Stimulated activated CD4-positive, alpha-beta T cell treated with anti-CD3 and anti-CD28 coated beads, Interleukin-15, amount 100 ng/mL, for 1 hour (primary cell): ENCODE results near the gene ANO2.
"Not testable (repeated sequence)": the region's sequence is repeated elsewhere in the genome, so short reads cannot be mapped to it uniquely, and the experiment has no call there.

ENCODE experiments used
- DNase-seq, 2 donors: peaks; one replicate each; pipeline ENCODE4 v3.0.0-alpha.2; 2020; ENCODE audit warnings: low read depth in 1 of 2, low spot score in 1 of 2

The ANO2 gene

GRCh38 chr12:5830111-5830510 is 114.9 kb downstream of the ANO2 start:
- no peak for DNase-seq

GRCh38 chr12:5827591-5827990 is 117.5 kb downstream of the ANO2 start:
- DNase-seq = no peak

- not testable (repeated sequence) for DNase-seq
Measured at GRCh38 chr12:5825761-5826160, 119.3 kb downstream of the ANO2 start.

- not testable (repeated sequence) for DNase-seq
Measured at GRCh38 chr12:5818877-5819276, 126.2 kb downstream of the ANO2 start.

- no peak for DNase-seq
Measured at GRCh38 chr12:5817246-5817645, 127.8 kb downstream of the ANO2 start.

- no peak for DNase-seq
Measured at GRCh38 chr12:5809586-5809985, 135.5 kb downstream of the ANO2 start.

- no peak for DNase-seq
Measured at GRCh38 chr12:5808981-5809380, 136.1 kb downstream of the ANO2 start.

- no peak for DNase-seq
Measured at GRCh38 chr12:5807514-5808219, 137.4 kb downstream of the ANO2 start.

GRCh38 chr12:5807090-5807414 is 138.0 kb downstream of the ANO2 start:
- no peak for DNase-seq

GRCh38 chr12:5806371-5807089 is 138.5 kb downstream of the ANO2 start:
- DNase-seq = no peak

- no peak for DNase-seq
Measured at GRCh38 chr12:5803532-5803931, 141.5 kb downstream of the ANO2 start.

GRCh38 chr12:5798242-5799015 is 146.6 kb downstream of the ANO2 start:
- no peak for DNase-seq

GRCh38 chr12:5797661-5798060 is 147.4 kb downstream of the ANO2 start:
- no peak for DNase-seq

- DNase-seq = no peak
Measured at GRCh38 chr12:5796959-5797225, 148.2 kb downstream of the ANO2 start.

GRCh38 chr12:5796171-5796958 is 148.7 kb downstream of the ANO2 start:
- DNase-seq = no peak

GRCh38 chr12:5794156-5794555 is 150.9 kb downstream of the ANO2 start:
- DNase-seq = no peak

GRCh38 chr12:5792343-5792742 is 152.7 kb downstream of the ANO2 start:
- DNase-seq = no peak

GRCh38 chr12:5789469-5789968 is 155.5 kb downstream of the ANO2 start:
- DNase-seq = no peak

- DNase-seq = no peak
Measured at GRCh38 chr12:5787828-5788227, 157.2 kb downstream of the ANO2 start.

- no peak for DNase-seq
Measured at GRCh38 chr12:5785601-5786000, 159.5 kb downstream of the ANO2 start.

GRCh38 chr12:5784462-5785130 is 160.5 kb downstream of the ANO2 start:
- DNase-seq = no peak
